ENCODE measurements around the gene TPR.

TPR gene

GRCh38 chr1:186330758-186331157 is 44.3 kb downstream of the TPR start:
- DNase-seq (ENCODE audit: low read depth in 2 of 2, low spot score in 1 of 2) = no peak

- DNase-seq (ENCODE audit: low read depth in 2 of 2, low spot score in 1 of 2) = no peak
These were observed 47.7 kb downstream of the TPR start for GRCh38 chr1:186327331-186327730.

GRCh38 chr1:186326009-186326408 is 49.0 kb downstream of the TPR start:
- no peak for DNase-seq (ENCODE audit: low read depth in 2 of 2, low spot score in 1 of 2)

GRCh38 chr1:186325239-186325638 is 49.8 kb downstream of the TPR start:
- DNase-seq (ENCODE audit: low read depth in 2 of 2, low spot score in 1 of 2) = no peak

GRCh38 chr1:186323865-186324264 is 51.2 kb downstream of the TPR start:
- DNase-seq (ENCODE audit: low read depth in 2 of 2, low spot score in 1 of 2) = no peak

- no peak for DNase-seq (ENCODE audit: low read depth in 2 of 2, low spot score in 1 of 2)
These were observed 59.5 kb downstream of the TPR start for GRCh38 chr1:186315570-186315969.

- no peak for DNase-seq (ENCODE audit: low read depth in 2 of 2, low spot score in 1 of 2)
These were observed 63.5 kb downstream of the TPR start for GRCh38 chr1:186311375-186312051.

- DNase-seq (ENCODE audit: low read depth in 2 of 2, low spot score in 1 of 2) = no peak
These were observed 64.7 kb downstream of the TPR start for GRCh38 chr1:186310307-186310706.

GRCh38 chr1:186308264-186309060 is 66.6 kb downstream of the TPR start:
- DNase-seq (ENCODE audit: low read depth in 2 of 2, low spot score in 1 of 2) = no peak

GRCh38 chr1:186307445-186307844 is 67.6 kb downstream of the TPR start:
- DNase-seq (ENCODE audit: low read depth in 2 of 2, low spot score in 1 of 2) = no peak

- DNase-seq (ENCODE audit: low read depth in 2 of 2, low spot score in 1 of 2) = no peak
These were observed 68.5 kb downstream of the TPR start for GRCh38 chr1:186306533-186306932.

- no peak for DNase-seq (ENCODE audit: low read depth in 2 of 2, low spot score in 1 of 2)
These were observed 69.8 kb downstream of the TPR start for GRCh38 chr1:186304982-186305949.

GRCh38 chr1:186303911-186304310 is 71.1 kb downstream of the TPR start:
- no peak for DNase-seq (ENCODE audit: low read depth in 2 of 2, low spot score in 1 of 2)

GRCh38 chr1:186302381-186302920 is 72.6 kb downstream of the TPR start:
- no peak for DNase-seq (ENCODE audit: low read depth in 2 of 2, low spot score in 1 of 2)

- DNase-seq (ENCODE audit: low read depth in 2 of 2, low spot score in 1 of 2) = no peak
These were observed 73.6 kb downstream of the TPR start for GRCh38 chr1:186301448-186301847.

GRCh38 chr1:186300056-186300455 is 75.0 kb downstream of the TPR start:
- no peak for DNase-seq (ENCODE audit: low read depth in 2 of 2, low spot score in 1 of 2)

- DNase-seq (ENCODE audit: low read depth in 2 of 2, low spot score in 1 of 2) = no peak
These were observed 75.5 kb downstream of the TPR start for GRCh38 chr1:186299570-186299969.

- no peak for DNase-seq (ENCODE audit: low read depth in 2 of 2, low spot score in 1 of 2)
These were observed 76.2 kb downstream of the TPR start for GRCh38 chr1:186298851-186299250.

- DNase-seq (ENCODE audit: low read depth in 2 of 2, low spot score in 1 of 2) = no peak
These were observed 77.5 kb downstream of the TPR start for GRCh38 chr1:186297439-186298045.

- no peak for DNase-seq (ENCODE audit: low read depth in 2 of 2, low spot score in 1 of 2)
These were observed 79.1 kb downstream of the TPR start, which contains the start of gene PRG4 for GRCh38 chr1:186295980-186296379. TSS of gene PRG4 (plus strand) at chr1:186296279.

GRCh38 chr1:186292875-186293274 is 82.2 kb downstream of the TPR start:
- DNase-seq (ENCODE audit: low read depth in 2 of 2, low spot score in 1 of 2) = no peak
